Stomach smooth muscle (tissue), 2 donors: ENCODE measurements around the gene UPB1.
"Not testable (repeated sequence)": the region's sequence is repeated elsewhere in the genome, so short reads cannot be mapped to it uniquely, and the experiment has no call there.

Experiments used
- H3K27ac ChIP-seq: one replicate; pipeline ENCODE4 v1.7.0; 2013; ENCODE audit warnings: mild to moderate bottlenecking, low read length, inconsistent platforms
- H3K27me3 ChIP-seq, 2 donors: one replicate each; pipeline ENCODE4 v1.7.0; 2013; ENCODE audit warnings: low read length in 2 of 2; ENCODE audit not compliant: insufficient read depth in 2 of 2, control insufficient read depth in 1 of 2
- H3K36me3 ChIP-seq, 2 donors: one replicate each; pipeline ENCODE4 v1.7.0; 2013; ENCODE audit warnings: low read length in 2 of 2; ENCODE audit not compliant: control insufficient read depth in 2 of 2, insufficient read depth in 2 of 2
- H3K4me1 ChIP-seq: one replicate; pipeline ENCODE4 v1.7.0; 2013; ENCODE audit warnings: low read length; ENCODE audit not compliant: control insufficient read depth, insufficient read depth
- H3K4me3 ChIP-seq, 2 donors: one replicate each; pipeline ENCODE4 v1.7.0; 2013; ENCODE audit warnings: low read length in 2 of 2
- H3K9ac ChIP-seq, 2 donors: one replicate each; pipeline ENCODE4 v1.7.0; 2013; ENCODE audit warnings: low read length in 2 of 2, mild to moderate bottlenecking in 1 of 2
- H3K9me3 ChIP-seq, 2 donors: one replicate each; pipeline ENCODE4 v1.7.0; 2013; ENCODE audit warnings: low read length in 2 of 2; ENCODE audit not compliant: control insufficient read depth in 2 of 2
- donor health status: healthy.
- donor health status: Pancreatic carcinoma.

UPB1 gene

GRCh38 chr22:24526191-24526590 lies 31.1 kb downstream of the UPB1 start:
- Histone ChIP-seq H3K9ac (no peak overlapping the region), H3K27ac (no peak overlapping the region), H3K36me3 (no peaks in the 10 kb centered on the region), H3K4me1 (peaks cover 11% of the 10 kb centered on the region), H3K4me3 (no peak overlapping the region), H3K27me3 (no peaks in the 10 kb centered on the region), H3K9me3 (no peaks in the 10 kb centered on the region)

GRCh38 chr22:24529898-24530297 lies 34.8 kb downstream of the UPB1 start:
- Histone ChIP-seq H3K27ac (no peak overlapping the region), H3K4me3 (no peak overlapping the region), H3K36me3 (no peaks in the 10 kb centered on the region), H3K27me3 (no peaks in the 10 kb centered on the region), H3K9me3 (no peaks in the 10 kb centered on the region), H3K4me1 (peaks cover 7% of the 10 kb centered on the region), H3K9ac (no peak overlapping the region)

- H3K9me3 ChIP-seq, H3K4me1 ChIP-seq, H3K27ac ChIP-seq, H3K4me3 ChIP-seq, H3K36me3 ChIP-seq, H3K27me3 ChIP-seq, H3K9ac ChIP-seq: not testable (repeated sequence)
Observed at GRCh38 chr22:24530968-24531367, 35.8 kb downstream of the UPB1 start.

- Histone ChIP-seq H3K9me3 (no peaks in the 10 kb centered on the region), H3K27me3 (no peaks in the 10 kb centered on the region), H3K4me1 (no peaks in the 10 kb centered on the region), H3K9ac (no peak overlapping the region), H3K27ac (no peak overlapping the region), H3K36me3 (no peaks in the 10 kb centered on the region), H3K4me3 (no peak overlapping the region)
Observed at GRCh38 chr22:24532075-24532474, 36.9 kb downstream of the UPB1 start.

- peaks cover 5 to 8% of the 10 kb centered on the region in 2 donors for H3K36me3 ChIP-seq
- no peaks in the 10 kb centered on the region for H3K27me3 ChIP-seq
- H3K9me3 ChIP-seq: no peaks in the 10 kb centered on the region
- H3K9ac ChIP-seq: no peak overlapping the region
- no peak overlapping the region for H3K27ac ChIP-seq
- no peak overlapping the region for H3K4me3 ChIP-seq
- H3K4me1 ChIP-seq: no peaks in the 10 kb centered on the region
Observed at GRCh38 chr22:24535348-24535747, 40.2 kb downstream of the UPB1 start.

DNA sequence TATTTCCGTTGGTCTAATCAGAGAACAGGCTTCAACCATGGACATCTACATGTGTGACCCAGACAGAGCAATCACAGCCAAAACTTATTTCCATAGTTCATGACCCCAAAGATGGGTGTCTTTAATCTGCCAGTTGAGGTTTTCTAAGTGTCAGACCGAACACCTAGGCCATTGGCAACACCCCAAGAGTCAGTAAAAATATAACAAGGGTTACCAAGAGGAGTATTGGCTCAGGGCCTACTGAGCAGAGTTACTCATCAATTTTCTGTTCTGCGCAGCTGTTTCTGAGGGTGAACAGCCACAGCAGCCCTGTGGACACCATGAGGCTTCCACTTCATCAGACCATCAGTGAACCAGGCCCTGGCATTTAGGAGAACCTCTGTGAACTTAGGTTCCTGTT lies 41.0 kb downstream of the UPB1 start:
- Histone ChIP-seq H3K4me3 (no peak overlapping the region), H3K27ac (no peak overlapping the region), H3K36me3 (peaks cover 12 to 14% of the 10 kb centered on the region in 2 donors), H3K27me3 (no peaks in the 10 kb centered on the region), H3K9ac (no peak overlapping the region), H3K9me3 (no peaks in the 10 kb centered on the region), H3K4me1 (no peaks in the 10 kb centered on the region)

GRCh38 chr22:24540470-24540869 lies 45.3 kb downstream of the UPB1 start:
- H3K27me3 ChIP-seq: no peaks in the 10 kb centered on the region
- H3K36me3 ChIP-seq: peaks cover 35 to 43% of the 10 kb centered on the region in 2 donors
- no peak overlapping the region for H3K9ac ChIP-seq
- no peak overlapping the region for H3K4me3 ChIP-seq
- H3K4me1 ChIP-seq: peaks cover 29% of the 10 kb centered on the region
- no peaks in the 10 kb centered on the region for H3K9me3 ChIP-seq
- H3K27ac ChIP-seq: no peak overlapping the region

DNA sequence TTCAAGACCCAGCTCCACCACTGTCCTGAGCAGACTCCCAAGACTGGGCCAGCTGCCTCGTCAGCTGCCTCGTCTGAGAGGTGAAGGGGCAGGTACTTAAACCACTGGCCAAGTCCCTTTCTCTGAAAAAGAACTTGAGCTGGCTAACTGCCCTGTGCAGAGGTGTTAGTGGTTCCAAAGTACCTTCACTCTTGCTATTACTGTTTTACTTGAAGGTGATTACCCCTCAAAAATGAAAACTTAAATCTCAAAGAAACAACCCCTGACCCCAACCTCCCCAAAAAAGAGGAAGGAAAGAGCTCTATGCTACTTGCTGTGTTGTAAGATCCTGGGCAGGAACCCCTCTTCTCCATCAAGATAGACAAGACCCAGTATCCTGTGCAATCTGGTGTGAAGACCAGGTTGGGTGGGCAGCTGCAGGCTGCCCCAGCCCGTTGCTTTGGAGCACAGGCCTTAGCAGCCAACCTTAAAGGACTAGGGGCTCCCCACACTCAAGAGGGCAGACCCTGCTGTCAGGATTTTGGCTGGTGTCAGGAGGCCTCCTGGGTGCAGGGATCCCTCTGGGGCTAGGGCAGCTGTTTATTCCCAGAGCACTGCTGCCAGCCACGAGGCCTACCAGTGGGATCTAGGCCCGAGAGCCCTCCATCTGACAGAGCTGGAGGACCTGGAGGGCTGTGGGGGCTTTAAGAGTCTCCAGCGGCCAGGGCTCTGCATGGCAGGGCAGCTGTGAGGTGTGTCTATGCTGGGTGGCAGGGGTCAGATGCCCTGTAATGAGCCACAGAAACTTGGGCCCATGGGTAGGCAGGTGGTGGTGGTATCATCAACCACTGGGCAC lies 46.8 kb downstream of the UPB1 start:
- Histone ChIP-seq H3K4me1 (peaks cover 31% of the 10 kb centered on the region), H3K36me3 (peaks cover 41 to 49% of the 10 kb centered on the region in 2 donors), H3K9me3 (no peaks in the 10 kb centered on the region), H3K9ac (no peak overlapping the region), H3K4me3 (no peak overlapping the region), H3K27ac (peak overlapping the region; percentile 49), H3K27me3 (no peaks in the 10 kb centered on the region)

DNA sequence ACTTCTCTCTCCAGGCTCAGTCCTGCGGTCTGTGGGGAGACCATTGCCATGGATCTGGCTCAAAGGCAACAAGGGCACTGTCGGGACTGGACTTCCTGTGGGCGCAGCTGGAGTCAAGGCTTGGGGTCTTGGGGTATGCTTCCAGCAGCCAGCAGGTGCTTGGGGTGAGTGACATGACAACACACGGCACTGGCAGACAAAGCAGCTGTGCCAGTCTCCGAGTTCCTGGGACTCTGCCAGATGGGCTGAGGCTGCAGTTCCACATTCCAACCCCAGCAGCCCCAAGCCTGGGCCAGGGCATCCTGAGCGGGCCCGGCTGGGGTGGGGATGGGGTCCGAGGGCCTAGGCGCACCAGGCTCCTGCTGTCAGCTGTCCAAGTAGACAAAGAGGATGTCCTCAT lies 47.5 kb downstream of the UPB1 start:
- Histone ChIP-seq H3K9me3 (no peaks in the 10 kb centered on the region), H3K4me1 (peaks cover 31% of the 10 kb centered on the region), H3K4me3 (no peak overlapping the region), H3K27me3 (no peaks in the 10 kb centered on the region), H3K9ac (peak overlapping the region in 1 of 2 donors; percentile 36), H3K27ac (peak overlapping the region; percentile 49), H3K36me3 (peaks cover 49 to 56% of the 10 kb centered on the region in 2 donors)

DNA sequence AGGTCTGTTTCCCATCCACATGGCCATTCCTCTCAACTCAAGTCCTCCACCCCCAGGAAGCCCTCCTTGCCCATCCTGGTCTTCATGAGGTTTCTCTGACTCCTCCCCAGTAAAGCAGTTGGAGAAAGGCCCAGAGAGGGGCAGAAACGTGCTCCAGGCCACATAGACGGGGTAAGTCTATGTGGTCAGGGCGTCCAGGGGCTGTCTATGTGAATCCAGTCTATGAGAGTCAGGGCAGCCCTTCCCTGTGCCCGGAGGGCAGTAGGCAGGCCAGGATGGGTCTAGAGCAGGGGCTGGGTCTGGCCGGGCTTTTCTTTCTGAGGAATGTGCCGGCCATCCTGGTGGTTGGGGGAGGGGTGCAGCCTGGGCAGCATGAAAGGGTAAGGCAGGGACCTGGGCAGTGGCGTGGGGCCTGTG lies 48.1 kb downstream of the UPB1 start:
- H3K36me3 ChIP-seq: peaks cover 54 to 62% of the 10 kb centered on the region in 2 donors
- H3K27ac ChIP-seq: peak overlapping the region; percentile 49
- H3K9me3 ChIP-seq: no peaks in the 10 kb centered on the region
- H3K4me3 ChIP-seq: no peak overlapping the region
- H3K9ac ChIP-seq: peak overlapping the region in 1 of 2 donors; percentile 36
- peaks cover 31% of the 10 kb centered on the region for H3K4me1 ChIP-seq
- H3K27me3 ChIP-seq: no peaks in the 10 kb centered on the region

DNA sequence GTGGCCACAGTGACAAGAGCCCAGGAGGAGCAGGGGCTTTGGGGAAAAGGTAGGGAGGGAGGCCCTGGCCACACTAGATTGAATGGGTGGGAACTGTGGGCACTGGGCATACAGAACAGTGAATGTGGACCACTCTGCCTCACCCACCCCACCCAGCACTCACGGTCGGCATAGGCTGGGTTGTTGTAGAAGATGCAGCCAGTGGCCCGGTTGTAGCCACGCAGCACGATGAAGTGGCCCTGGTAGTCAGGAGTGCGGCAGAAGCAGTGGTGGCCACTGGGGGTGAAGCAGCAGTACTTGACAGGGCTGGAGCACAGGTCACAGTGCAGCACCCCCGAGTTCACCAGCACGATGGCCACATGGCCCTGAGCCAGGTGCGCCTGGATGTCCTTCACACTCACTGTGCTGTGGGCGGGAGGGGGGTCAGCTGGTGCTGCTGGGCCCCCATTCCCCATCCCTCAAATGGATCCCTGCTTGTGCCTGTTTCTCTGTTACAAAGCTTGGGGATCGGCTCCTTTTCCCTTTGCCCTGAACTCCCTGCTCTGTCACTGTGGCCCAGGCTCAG lies 48.6 kb downstream of the UPB1 start:
- no peak overlapping the region for H3K4me3 ChIP-seq
- H3K27ac ChIP-seq: peak overlapping the region; percentile 67
- no peak overlapping the region for H3K9ac ChIP-seq
- no peaks in the 10 kb centered on the region for H3K9me3 ChIP-seq
- H3K27me3 ChIP-seq: no peaks in the 10 kb centered on the region
- H3K4me1 ChIP-seq: peaks cover 32% of the 10 kb centered on the region
- H3K36me3 ChIP-seq: peaks cover 57 to 64% of the 10 kb centered on the region in 2 donors
